Endothelial cell of umbilical vein (primary cell): Measurements from ENCODE around the gene MPDZ. TPM values are rescaled to one million over a fixed set of nuclear protein-coding genes. Genes with fewer than 3 reads are reported as not detected.

Source experiments
- BruUV-seq: library from RNA; stranded (reverse); fragments of 400-500 nt; replicated peaks from 2 replicates; lab custom pipeline; 2021; lab: Mats Ljungman, UMichigan
- CTCF ChIA-PET: fragments of 300-600, 350-600 bp; sonication (Branson Sonifier 250); formaldehyde crosslinking; loops from one replicate; lab custom pipeline; 2021; ENCODE audit warnings: antibody characterized with exemption, inconsistent platforms; lab: Charles Lee
- POLR2A ChIA-PET: fragments of 300-600, 350-600 bp; sonication (Branson Sonifier 250); formaldehyde crosslinking; loops from one replicate; lab custom pipeline; 2021; ENCODE audit warnings: antibody characterized with exemption, inconsistent platforms; lab: Charles Lee
- DNase-seq: peaks from one replicate; pipeline ENCODE4 v3.0.0-alpha.2; 2011; ENCODE audit warnings: low read depth, low spot score
- FAIRE-seq: peaks from 2 replicates; lab custom pipeline; 2011; peaks lifted over from hg19 to GRCh38; lab: Jason Lieb, UNC
- H2AFZ ChIP-seq: 2 replicates; pipeline ENCODE4 v1.6.0; 2012; ENCODE audit warnings: low read depth, low read length, control low read depth, inconsistent platforms
- H3K27ac ChIP-seq: 2 replicates; pipeline ENCODE4 v1.5.1; 2011; ENCODE audit warnings: low read depth, mild to moderate bottlenecking, control low read depth, low read length, moderate library complexity; ENCODE audit not compliant: insufficient read depth
- H3K27me3 ChIP-seq, 2 experiments: 2 replicates each; pipeline versions ENCODE4 v1.6.0 to v1.6.1; 2011; ENCODE audit warnings: low read length in 2 of 2, mixed read lengths in 1 of 2; ENCODE audit not compliant: control insufficient read depth in 2 of 2, insufficient read depth in 2 of 2
- H3K36me3 ChIP-seq, 2 experiments: 2 replicates in 1 of 2; 3 replicates in 1 of 2; pipeline ENCODE4 v1.5.1; 2011; ENCODE audit warnings: low read length in 2 of 2, mild to moderate bottlenecking in 1 of 2, moderate library complexity in 1 of 2; ENCODE audit not compliant: control insufficient read depth in 2 of 2, insufficient read depth in 2 of 2; ENCODE audit errors: extremely low read depth in 1 of 2
- H3K4me1 ChIP-seq: 3 replicates; pipeline ENCODE4 v1.5.1; 2011; ENCODE audit warnings: mild to moderate bottlenecking, low read length; ENCODE audit not compliant: control insufficient read depth, insufficient read depth; ENCODE audit errors: extremely low read depth
- H3K4me2 ChIP-seq: 2 replicates; pipeline ENCODE4 v1.6.1; 2011; ENCODE audit warnings: low read length, control low read depth, mixed read lengths; ENCODE audit not compliant: insufficient read depth
- H3K4me3 ChIP-seq, 3 experiments: fragments of 200-600 bp in 1 of 3; sonication (generic), shearing (Covaris generic) in 1 of 3; replicated peaks in 1 of 3; 2 replicates each; pipeline ENCODE4 v1.5.1; 2011 to 2016; ENCODE audit warnings: control low read depth in 3 of 3, low read length in 3 of 3, mild to moderate bottlenecking in 2 of 3, inconsistent platforms in 1 of 3, low read depth in 1 of 3, moderate library complexity in 1 of 3; ENCODE audit not compliant: insufficient read depth in 1 of 3
- H3K79me2 ChIP-seq: 2 replicates; pipeline ENCODE4 v1.6.0; 2012; ENCODE audit warnings: low read length, inconsistent platforms; ENCODE audit not compliant: control insufficient read depth, insufficient read depth
- H3K9ac ChIP-seq: replicated peaks from 2 replicates; pipeline ENCODE3; 2011; ENCODE audit warnings: low read length, control low read depth; ENCODE audit not compliant: insufficient read depth; ENCODE audit errors: extremely low read depth
- H3K9me1 ChIP-seq: replicated peaks from 3 replicates; pipeline ENCODE4 v1.6.0; 2011; ENCODE audit warnings: mild to moderate bottlenecking, low read length; ENCODE audit not compliant: control insufficient read depth, insufficient read depth; ENCODE audit errors: extremely low read depth
- H3K9me3 ChIP-seq: replicated peaks from 2 replicates; pipeline ENCODE4 v1.5.1; 2012; ENCODE audit warnings: low read length, inconsistent platforms; ENCODE audit not compliant: control insufficient read depth, insufficient read depth
- H4K20me1 ChIP-seq: replicated peaks from 2 replicates; pipeline ENCODE3; 2011; ENCODE audit warnings: mild to moderate bottlenecking, low read length; ENCODE audit not compliant: control insufficient read depth, insufficient read depth; ENCODE audit errors: extremely low read depth
- CTCF ChIP-seq, 2 donors: IDR thresholded peaks; 1 replicate in 1 of 2; 2 replicates in 1 of 2; pipeline ENCODE4 v1.5.1; 2011; ENCODE audit warnings: low read length in 2 of 2, mild to moderate bottlenecking in 2 of 2, moderate library complexity in 2 of 2, control low read depth in 1 of 2, inconsistent platforms in 1 of 2, low read depth in 1 of 2; ENCODE audit not compliant: insufficient read depth in 1 of 2; ENCODE audit errors: extremely low read depth in 1 of 2
- EZH2 ChIP-seq: IDR thresholded peaks from 2 replicates; pipeline ENCODE4 v1.6.1; 2012; ENCODE audit warnings: borderline replicate concordance, low read depth, mild to moderate bottlenecking, moderate library complexity, low read length, inconsistent platforms; ENCODE audit not compliant: severe bottlenecking
- FOS ChIP-seq: IDR thresholded peaks from 2 replicates; pipeline ENCODE4 v1.6.1; 2011; ENCODE audit warnings: mild to moderate bottlenecking, low read length, moderate library complexity, borderline replicate concordance; ENCODE audit not compliant: insufficient read depth
- GATA2 ChIP-seq: IDR thresholded peaks from 2 replicates; pipeline ENCODE4 v1.7.0; 2011; ENCODE audit warnings: low read depth, mild to moderate bottlenecking, moderate library complexity, mixed read lengths, low read length; ENCODE audit not compliant: insufficient read length, insufficient read depth
- JUN ChIP-seq: IDR thresholded peaks from 2 replicates; pipeline ENCODE4 v1.6.1; 2011; ENCODE audit warnings: borderline replicate concordance, low read depth; ENCODE audit not compliant: insufficient read length, insufficient read depth
- MAX ChIP-seq: IDR thresholded peaks from 2 replicates; pipeline ENCODE4 v1.6.1; 2011; ENCODE audit not compliant: insufficient read depth, insufficient read length
- MYC ChIP-seq: IDR thresholded peaks from one replicate; pipeline ENCODE4 v1.6.1; 2011; ENCODE audit warnings: mild to moderate bottlenecking, low read depth, low read length
- POLR2A ChIP-seq: IDR thresholded peaks from 2 replicates; pipeline ENCODE4 v1.6.1; 2012; ENCODE audit warnings: low read depth, mild to moderate bottlenecking, control low read depth, low read length
- POLR2AphosphoS5 ChIP-seq: IDR thresholded peaks from 2 replicates; pipeline ENCODE4 v1.6.1; 2012; ENCODE audit warnings: low read depth, mild to moderate bottlenecking, control low read depth, low read length, moderate library complexity; ENCODE audit not compliant: insufficient read depth
- dilution Hi-C: fragments of 300-500 bp; cut with MboI; formaldehyde crosslinking; loops from one replicate; pipeline ENCODE4 v1.15.0; 2019; ENCODE audit warnings: low sequenced_read_pairs; ENCODE audit not compliant: extremely low pct_ligation_motif_present
- intact Hi-C: fragments of 100-400 bp; cut with micrococcal nuclease; formaldehyde crosslinking; loops from one replicate; pipeline ENCODE4 v1.10.0; 2022
- polyA plus RNA-seq, 4 experiments: library from polyadenylated mRNA; depleted of rRNA in 3 of 4; stranded (reverse) in 3 of 4; unstranded in 1 of 4; fragments of >200 nt; gene quantifications; 2 replicates each; pipeline versions ENCODE4 v1.2.1 to v1.2.3, GENCODE V29; 2011 to 2012; ENCODE audit warnings: missing spikeins in 1 of 4
- total RNA-seq: library from RNA; stranded (reverse); gene quantifications from 2 replicates; pipeline ENCODE4 v1.2.3, GENCODE V29; 2021

MPDZ gene
- total and polyA plus RNA-seq, 2 donors (not counting 3 experiments of a cell fraction or from before 2014, with no cell fraction given) = 22.3 to 54.4 TPM

GRCh38 chr9:13239660-13240059, 39.8 kb downstream of the MPDZ start:
- DNase-seq (no peak), FAIRE-seq (no peak)
- H3K27ac ChIP-seq = no peak overlapping the region
- no peak overlapping the region for H3K4me2 ChIP-seq
- CTCF ChIA-PET = no interaction called here
- no peak overlapping the region for H2AFZ ChIP-seq
- dilution Hi-C loops (no loop called here), intact Hi-C loops (no loop called here)
- POLR2A ChIA-PET = interaction anchor here (0.7 kb wide), 1 partner anchor 15 kb away, joined by 6 read pairs; no protein-coding TSS in a partner anchor
- no peaks in the 10 kb centered on the region for H3K9me3 ChIP-seq
- no TSS peak for BruUV-seq
- peaks cover 2% of the 10 kb centered on the region for H3K9me1 ChIP-seq
- no peaks in the 10 kb centered on the region for H3K79me2 ChIP-seq
- H3K36me3 ChIP-seq = no peaks in the 10 kb centered on the region
- TF ChIP-seq CTCF (IDR thresholded peaks at IDR 0.05; ENCODE audit: extremely low read depth in 1 of 2, insufficient read depth in 1 of 2, low read depth in 1 of 2, low read length in 2 of 2) (no peak), FOS (no peak), GATA2 (no peak), POLR2AphosphoS5 (no peak), POLR2A (no peak), MYC (no peak), MAX (no peak), EZH2 (no peak), JUN (no peak)
- H3K27me3 ChIP-seq = no peaks in the 10 kb centered on the region
- H4K20me1 ChIP-seq = no peaks in the 10 kb centered on the region
- no peak overlapping the region for H3K9ac ChIP-seq
- no peaks in the 10 kb centered on the region for H3K4me1 ChIP-seq
- no peak overlapping the region for H3K4me3 ChIP-seq
